Liver (tissue), 9 donors: Measurements from ENCODE around the gene MYO7B. TPM values are rescaled to one million over a fixed set of nuclear protein-coding genes. Genes with fewer than 3 reads are reported as not detected.

Source experiments
- DNase-seq: peaks from one replicate; pipeline ENCODE4 v3.0.0-alpha.2; 2017; ENCODE audit warnings: low spot score
- H3K27ac ChIP-seq, 2 donors: one replicate each; pipeline ENCODE4 v1.7.0; 2013; ENCODE audit warnings: inconsistent platforms in 2 of 2, low read length in 2 of 2, control low read depth in 1 of 2, low read depth in 1 of 2, mild to moderate bottlenecking in 1 of 2
- H3K27me3 ChIP-seq, 4 donors: one replicate each; pipeline versions ENCODE4 v1.6.1 to v1.7.0; 2013; ENCODE audit warnings: low read length in 3 of 4, inconsistent platforms in 1 of 4, mild to moderate bottlenecking in 1 of 4, moderate library complexity in 1 of 4; ENCODE audit not compliant: control insufficient read depth in 4 of 4, insufficient read depth in 4 of 4
- H3K36me3 ChIP-seq, 4 donors: one replicate each; pipeline versions ENCODE4 v1.6.1 to v1.7.0; 2013; ENCODE audit warnings: low read length in 3 of 4, mild to moderate bottlenecking in 3 of 4, low read depth in 1 of 4, moderate library complexity in 1 of 4; ENCODE audit not compliant: control insufficient read depth in 4 of 4, insufficient read depth in 3 of 4
- H3K4me1 ChIP-seq, 4 donors: one replicate each; pipeline versions ENCODE4 v1.6.1 to v1.7.0; 2013; ENCODE audit warnings: low read length in 3 of 4, mild to moderate bottlenecking in 3 of 4, moderate library complexity in 1 of 4; ENCODE audit not compliant: control insufficient read depth in 4 of 4, insufficient read depth in 4 of 4
- H3K4me3 ChIP-seq, 3 donors: one replicate each; pipeline versions ENCODE4 v1.6.1 to v1.7.0; 2013; ENCODE audit warnings: low read length in 3 of 3, control low read depth in 1 of 3, low read depth in 1 of 3, mild to moderate bottlenecking in 1 of 3
- H3K9ac ChIP-seq, 2 donors: one replicate each; pipeline ENCODE4 v1.7.0; 2013; ENCODE audit warnings: low read length in 2 of 2, mild to moderate bottlenecking in 2 of 2, moderate library complexity in 2 of 2, control low read depth in 1 of 2, low read depth in 1 of 2
- H3K9me3 ChIP-seq, 4 donors: one replicate each; pipeline versions ENCODE4 v1.6.1 to v1.7.0; 2013; ENCODE audit warnings: low read length in 3 of 4; ENCODE audit not compliant: control insufficient read depth in 4 of 4
- EGR1 ChIP-seq, 2 donors: IDR thresholded peaks; 2 replicates each; pipeline ENCODE4 v1.6.1; 2016 to 2018; ENCODE audit warnings: antibody characterized with exemption in 2 of 2, low read depth in 2 of 2
- FOXA1 ChIP-seq: IDR thresholded peaks from 2 replicates; pipeline ENCODE4 v1.6.1; 2016; ENCODE audit warnings: antibody characterized with exemption
- FOXA2 ChIP-seq: IDR thresholded peaks from 2 replicates; pipeline ENCODE4 v1.6.1; 2016; ENCODE audit warnings: antibody characterized with exemption
- HNF4G ChIP-seq: IDR thresholded peaks from 2 replicates; pipeline ENCODE4 v1.6.1; 2016; ENCODE audit warnings: antibody characterized with exemption
- JUND ChIP-seq, 2 donors: IDR thresholded peaks; 2 replicates each; pipeline ENCODE4 v1.6.1; 2016; ENCODE audit warnings: antibody characterized with exemption in 2 of 2
- NR2F2 ChIP-seq: IDR thresholded peaks from 2 replicates; pipeline ENCODE4 v1.6.1; 2016; ENCODE audit warnings: antibody characterized with exemption
- RAD21 ChIP-seq, 2 donors: IDR thresholded peaks; 2 replicates each; pipeline ENCODE4 v1.6.1; 2016; ENCODE audit warnings: antibody characterized with exemption in 2 of 2, mild to moderate bottlenecking in 2 of 2
- RXRA ChIP-seq, 2 donors: IDR thresholded peaks; 2 replicates each; pipeline ENCODE4 v1.6.1; 2017 to 2018; ENCODE audit warnings: antibody characterized with exemption in 2 of 2, mild to moderate bottlenecking in 1 of 2
- TAF1 ChIP-seq: conservative IDR thresholded peaks from 2 replicates; pipeline ENCODE4 v1.6.1; 2016; ENCODE audit warnings: antibody characterized with exemption, mild to moderate bottlenecking
- WGBS: extraction: QIAGEN DNeasy Blood & Tissue Kit; methylation state at CpG from one replicate; pipeline ENCODE4 v1.1.7; 2013; 5-methylcytosine and 5-hydroxymethylcytosine counted together
- polyA plus RNA-seq, 2 donors: library from polyadenylated mRNA; stranded (reverse) in 1 of 2; unstranded in 1 of 2; fragments of 200-250 nt in 1 of 2; fragments of >200 nt in 1 of 2; fragmentation: Nextera tagmentation in 1 of 2; extraction: Ambion mirVana in 1 of 2; gene quantifications; one replicate each; pipeline versions ENCODE4 v1.2.1 to v1.2.3, GENCODE V29; 2013 to 2015
- total RNA-seq, 2 donors: library from RNA; depleted of rRNA; stranded (reverse); fragments of >200 nt; gene quantifications; one replicate each; pipeline ENCODE4 v1.2.3, GENCODE V29; 2014
- TF ChIP-seq, protein P1 (sequence below): IDR thresholded peaks from 2 replicates; pipeline ENCODE4 v1.6.1; 2016; ENCODE audit warnings: antibody characterized with exemption
- TF ChIP-seq, protein P2 (sequence below): IDR thresholded peaks from 2 replicates; pipeline ENCODE4 v1.6.1; 2016; ENCODE audit warnings: antibody characterized with exemption
- TF ChIP-seq, protein P3 (sequence below): IDR thresholded peaks from 2 replicates; pipeline ENCODE4 v1.6.1; 2016; ENCODE audit warnings: antibody characterized with exemption, mild to moderate bottlenecking
- donor health status: healthy.
- donor health status: healthy.
- donor health status: healthy.
- donor health status: healthy.
- donor health status: healthy.

The MYO7B gene
- total and polyA plus RNA-seq, 4 donors: 0.15 to 1.1 (median 0.64) TPM

DNA sequence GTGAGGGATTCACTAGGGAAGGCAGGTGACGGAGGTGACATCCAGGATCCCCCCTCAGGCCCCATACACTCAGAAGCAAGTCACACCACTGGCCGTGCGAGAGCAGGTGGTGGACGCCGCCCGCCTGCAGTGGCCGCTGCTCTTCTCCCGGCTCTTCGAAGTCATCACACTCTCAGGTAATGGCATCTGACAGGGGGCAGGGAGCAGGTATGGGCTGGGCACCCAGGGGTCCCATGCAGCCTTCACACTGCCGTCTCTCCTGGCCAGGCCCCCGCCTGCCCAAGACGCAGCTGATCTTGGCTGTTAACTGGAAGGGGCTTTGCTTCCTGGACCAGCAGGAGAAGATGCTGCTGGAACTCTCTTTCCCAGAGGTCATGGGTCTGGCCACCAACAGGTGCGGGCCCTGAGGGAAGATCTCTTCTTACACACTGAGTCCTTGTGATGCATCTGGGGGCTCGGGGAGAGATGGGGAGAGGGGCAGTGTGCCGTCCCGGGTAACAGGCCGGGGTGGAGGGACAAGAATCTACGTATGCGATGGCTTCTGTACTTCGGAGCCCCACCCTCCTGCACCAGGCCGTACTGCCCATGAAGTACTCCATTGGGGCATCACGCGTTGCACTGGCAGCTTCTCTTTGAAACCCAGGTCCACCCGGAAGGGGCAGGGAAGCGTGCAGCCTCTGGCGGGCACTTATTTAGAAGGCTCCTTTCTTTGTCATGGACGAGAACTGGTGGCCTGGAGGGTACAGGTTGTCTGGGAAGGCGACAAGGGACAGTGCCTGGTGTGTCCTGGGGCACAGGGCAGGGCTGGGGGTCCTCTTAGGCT lies 91.6 kb downstream of the MYO7B start:
- H3K36me3 ChIP-seq: no peaks in the 10 kb centered on the region
- no peak overlapping the region for H3K9ac ChIP-seq
- H3K27ac ChIP-seq: no peak overlapping the region
- H3K9me3 ChIP-seq: no peaks in the 10 kb centered on the region
- H3K27me3 ChIP-seq: no peaks in the 10 kb centered on the region
- no peak for DNase-seq
- 91% methylated on average over 28 of the region's 28 CpGs for WGBS
- no peak overlapping the region for H3K4me3 ChIP-seq
- TF ChIP-seq RAD21 (IDR thresholded peaks at IDR 0.05) (no peak), EGR1 (IDR thresholded peaks at IDR 0.05; ENCODE audit: low read depth in 2 of 2) (no peak), FOXA2 (no peak)
- TF ChIP-seq, protein P1, sequence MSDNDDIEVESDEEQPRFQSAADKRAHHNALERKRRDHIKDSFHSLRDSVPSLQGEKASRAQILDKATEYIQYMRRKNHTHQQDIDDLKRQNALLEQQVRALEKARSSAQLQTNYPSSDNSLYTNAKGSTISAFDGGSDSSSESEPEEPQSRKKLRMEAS: no peak
- TF ChIP-seq, protein P2, sequence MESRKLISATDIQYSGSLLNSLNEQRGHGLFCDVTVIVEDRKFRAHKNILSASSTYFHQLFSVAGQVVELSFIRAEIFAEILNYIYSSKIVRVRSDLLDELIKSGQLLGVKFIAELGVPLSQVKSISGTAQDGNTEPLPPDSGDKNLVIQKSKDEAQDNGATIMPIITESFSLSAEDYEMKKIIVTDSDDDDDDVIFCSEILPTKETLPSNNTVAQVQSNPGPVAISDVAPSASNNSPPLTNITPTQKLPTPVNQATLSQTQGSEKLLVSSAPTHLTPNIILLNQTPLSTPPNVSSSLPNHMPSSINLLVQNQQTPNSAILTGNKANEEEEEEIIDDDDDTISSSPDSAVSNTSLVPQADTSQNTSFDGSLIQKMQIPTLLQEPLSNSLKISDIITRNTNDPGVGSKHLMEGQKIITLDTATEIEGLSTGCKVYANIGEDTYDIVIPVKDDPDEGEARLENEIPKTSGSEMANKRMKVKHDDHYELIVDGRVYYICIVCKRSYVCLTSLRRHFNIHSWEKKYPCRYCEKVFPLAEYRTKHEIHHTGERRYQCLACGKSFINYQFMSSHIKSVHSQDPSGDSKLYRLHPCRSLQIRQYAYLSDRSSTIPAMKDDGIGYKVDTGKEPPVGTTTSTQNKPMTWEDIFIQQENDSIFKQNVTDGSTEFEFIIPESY: no peak
- H3K4me1 ChIP-seq: no peaks in the 10 kb centered on the region

DNA sequence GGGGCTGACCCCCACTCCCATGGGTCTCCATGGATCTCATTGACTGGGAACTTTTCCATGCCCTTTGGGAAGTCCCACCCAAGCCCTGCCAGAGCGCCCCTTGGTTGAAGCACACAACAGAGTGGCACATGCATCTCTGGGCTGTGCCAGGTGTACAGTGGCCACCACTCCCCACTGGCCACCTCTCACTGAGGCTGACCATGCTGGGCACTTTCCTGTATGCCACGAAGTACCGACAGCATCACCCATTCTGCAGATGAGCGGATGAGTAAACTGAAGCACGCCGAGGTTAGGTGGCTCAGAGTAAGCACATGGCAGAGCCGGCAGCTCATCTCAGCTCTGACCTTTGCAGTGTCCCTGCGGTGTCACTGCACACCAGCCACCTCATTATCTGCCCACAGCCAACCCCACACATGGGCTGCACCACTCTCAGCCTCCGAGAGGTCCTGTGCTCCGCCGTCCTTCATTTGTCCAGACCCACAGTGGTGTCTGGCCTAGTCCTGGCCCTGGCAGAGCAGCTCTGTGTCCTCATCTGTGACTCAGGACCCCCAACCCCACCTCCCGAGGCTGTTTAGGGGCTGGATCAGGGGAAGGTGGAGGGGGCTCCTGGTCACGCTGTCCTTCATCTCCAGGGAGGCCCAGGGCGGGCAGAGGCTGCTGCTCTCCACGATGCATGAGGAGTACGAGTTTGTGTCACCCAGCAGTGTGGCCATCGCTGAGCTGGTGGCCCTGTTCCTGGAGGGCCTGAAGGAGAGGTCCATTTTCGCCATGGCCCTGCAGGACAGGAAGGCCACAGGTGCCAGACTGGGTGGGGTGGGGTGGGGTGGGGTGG lies 92.5 kb downstream of the MYO7B start:
- H3K9ac ChIP-seq: no peak overlapping the region
- no peak for DNase-seq
- no peak overlapping the region for H3K4me3 ChIP-seq
- no peaks in the 10 kb centered on the region for H3K4me1 ChIP-seq
- no peaks in the 10 kb centered on the region for H3K9me3 ChIP-seq
- no peaks in the 10 kb centered on the region for H3K27me3 ChIP-seq
- H3K36me3 ChIP-seq: no peaks in the 10 kb centered on the region
- TF ChIP-seq JUND (IDR thresholded peaks at IDR 0.05) (no peak), NR2F2 (no peak), TAF1 (no peak), RAD21 (IDR thresholded peaks at IDR 0.05) (no peak), FOXA1 (no peak), HNF4G (no peak), RXRA (IDR thresholded peaks at IDR 0.05) (no peak)
- TF ChIP-seq, protein P3, sequence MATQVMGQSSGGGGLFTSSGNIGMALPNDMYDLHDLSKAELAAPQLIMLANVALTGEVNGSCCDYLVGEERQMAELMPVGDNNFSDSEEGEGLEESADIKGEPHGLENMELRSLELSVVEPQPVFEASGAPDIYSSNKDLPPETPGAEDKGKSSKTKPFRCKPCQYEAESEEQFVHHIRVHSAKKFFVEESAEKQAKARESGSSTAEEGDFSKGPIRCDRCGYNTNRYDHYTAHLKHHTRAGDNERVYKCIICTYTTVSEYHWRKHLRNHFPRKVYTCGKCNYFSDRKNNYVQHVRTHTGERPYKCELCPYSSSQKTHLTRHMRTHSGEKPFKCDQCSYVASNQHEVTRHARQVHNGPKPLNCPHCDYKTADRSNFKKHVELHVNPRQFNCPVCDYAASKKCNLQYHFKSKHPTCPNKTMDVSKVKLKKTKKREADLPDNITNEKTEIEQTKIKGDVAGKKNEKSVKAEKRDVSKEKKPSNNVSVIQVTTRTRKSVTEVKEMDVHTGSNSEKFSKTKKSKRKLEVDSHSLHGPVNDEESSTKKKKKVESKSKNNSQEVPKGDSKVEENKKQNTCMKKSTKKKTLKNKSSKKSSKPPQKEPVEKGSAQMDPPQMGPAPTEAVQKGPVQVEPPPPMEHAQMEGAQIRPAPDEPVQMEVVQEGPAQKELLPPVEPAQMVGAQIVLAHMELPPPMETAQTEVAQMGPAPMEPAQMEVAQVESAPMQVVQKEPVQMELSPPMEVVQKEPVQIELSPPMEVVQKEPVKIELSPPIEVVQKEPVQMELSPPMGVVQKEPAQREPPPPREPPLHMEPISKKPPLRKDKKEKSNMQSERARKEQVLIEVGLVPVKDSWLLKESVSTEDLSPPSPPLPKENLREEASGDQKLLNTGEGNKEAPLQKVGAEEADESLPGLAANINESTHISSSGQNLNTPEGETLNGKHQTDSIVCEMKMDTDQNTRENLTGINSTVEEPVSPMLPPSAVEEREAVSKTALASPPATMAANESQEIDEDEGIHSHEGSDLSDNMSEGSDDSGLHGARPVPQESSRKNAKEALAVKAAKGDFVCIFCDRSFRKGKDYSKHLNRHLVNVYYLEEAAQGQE: no peak
- 88% methylated on average over 18 of the region's 18 CpGs for WGBS
- H3K27ac ChIP-seq: no peak overlapping the region
